ENCODE results near the gene ZNF207.
"Not testable (repeated sequence)": the region's sequence is repeated elsewhere in the genome, so short reads cannot be mapped to it uniquely, and the experiment has no call there.

The ZNF207 gene

DNA sequence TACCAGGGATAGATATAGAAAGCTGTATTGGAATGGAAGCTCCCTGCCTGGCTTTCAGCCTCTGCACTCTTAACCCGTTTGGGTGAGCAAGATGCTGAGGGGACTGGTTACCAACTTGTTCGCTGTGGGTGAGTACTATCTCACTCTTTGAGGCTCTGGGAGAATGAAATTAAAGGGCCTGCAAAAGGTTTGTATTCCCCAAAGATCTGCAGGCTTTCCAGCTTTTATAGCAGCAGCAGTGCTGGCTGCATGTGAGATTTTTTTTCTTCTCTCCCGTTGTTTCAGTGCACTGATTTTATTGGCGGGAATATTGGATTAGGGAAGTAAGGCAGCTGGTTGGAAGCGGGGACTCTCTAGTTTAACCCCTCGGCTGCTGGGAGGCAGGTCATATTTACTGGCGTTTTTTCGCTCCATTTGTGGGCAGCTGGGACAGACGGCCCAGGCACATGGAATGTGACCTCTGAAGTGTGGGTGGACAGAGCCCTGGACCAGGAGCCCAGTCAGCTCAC, 38.9 kb upstream of the ZNF207 start:
- DNase-seq (ENCODE audit: low read depth): no peak
- in situ Hi-C loops (cut with HindIII; ENCODE audit: low sequenced_read_pairs): no loop called here
- no peak overlapping the region for H3K4me3 ChIP-seq (ENCODE audit: low read depth, low read length)
- no peak for TF ChIP-seq CTCF (IDR thresholded peaks at IDR 0.05; ENCODE audit: low read depth, low read length, missing control alignments)

DNA sequence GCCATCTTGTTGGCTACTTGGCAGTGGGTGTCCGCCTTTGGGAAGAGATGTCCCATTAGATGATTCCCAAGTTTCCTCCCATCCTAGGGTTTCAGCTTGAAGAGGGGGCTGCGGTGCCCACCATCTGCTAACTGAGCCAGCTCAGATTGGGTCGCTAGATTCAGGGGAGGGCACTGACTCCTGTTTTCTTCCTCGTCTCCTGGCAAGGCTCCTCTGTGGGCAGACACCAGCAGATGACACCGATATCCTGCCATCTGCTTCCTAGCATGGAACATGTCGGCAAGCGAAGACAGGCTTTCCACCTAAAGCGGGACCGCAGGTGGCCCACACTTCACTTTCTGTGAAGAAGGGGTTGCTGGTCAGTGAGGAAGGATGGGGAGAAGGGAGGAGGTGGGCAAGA, 35.3 kb upstream of the ZNF207 start:
- in situ Hi-C loops (cut with HindIII; ENCODE audit: low sequenced_read_pairs): no loop called here
- DNase-seq (ENCODE audit: low read depth): no peak
- no peak overlapping the region for H3K4me3 ChIP-seq (ENCODE audit: low read depth, low read length)
- TF ChIP-seq CTCF (IDR thresholded peaks at IDR 0.05; ENCODE audit: low read depth, low read length, missing control alignments): no peak

DNA sequence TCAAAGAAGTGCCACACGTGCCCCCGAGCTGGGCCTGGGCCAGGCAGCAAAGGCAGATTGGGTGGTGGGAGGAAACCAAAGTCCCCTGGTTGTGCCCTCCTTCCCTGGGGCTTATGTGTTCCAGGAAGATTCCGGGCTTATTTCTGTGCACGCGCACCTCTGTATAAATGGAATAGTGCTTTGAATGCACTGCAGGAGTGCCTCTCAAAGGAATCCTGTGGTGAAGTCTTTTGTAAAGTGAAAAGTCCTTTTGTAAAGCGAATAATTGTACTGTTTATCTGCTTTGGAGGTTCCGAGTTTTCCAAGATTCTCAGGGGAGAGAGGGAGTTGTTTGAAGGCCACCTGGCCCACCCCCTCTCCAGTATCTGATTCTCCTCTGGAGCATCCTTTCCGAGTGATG, 34.8 kb upstream of the ZNF207 start:
- no peak for DNase-seq (ENCODE audit: low read depth)
- no peak overlapping the region for H3K4me3 ChIP-seq (ENCODE audit: low read depth, low read length)
- in situ Hi-C loops (cut with HindIII; ENCODE audit: low sequenced_read_pairs): no loop called here
- TF ChIP-seq CTCF (IDR thresholded peaks at IDR 0.05; ENCODE audit: low read depth, low read length, missing control alignments): no peak

DNA sequence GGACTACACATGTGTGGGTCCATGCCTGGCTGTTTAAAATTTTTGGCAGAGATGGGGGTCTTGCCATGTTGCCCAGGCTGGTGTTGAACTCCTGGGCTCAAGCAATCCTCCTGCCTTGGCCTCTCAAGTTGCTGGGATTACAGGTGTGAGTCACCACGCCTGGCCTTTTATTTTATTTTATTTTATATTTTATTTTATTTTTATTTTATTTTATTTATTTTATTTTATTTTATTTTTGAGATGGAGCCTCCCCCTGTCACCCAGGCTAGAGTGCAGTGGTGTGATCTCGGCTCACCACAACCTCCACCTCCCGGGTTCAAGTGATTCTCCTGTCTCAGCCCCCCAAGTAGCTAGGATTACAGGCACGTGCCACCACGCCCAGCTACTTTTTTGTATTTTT, 33.3 kb upstream of the ZNF207 start:
- in situ Hi-C loops (cut with HindIII; ENCODE audit: low sequenced_read_pairs); H3K4me3 ChIP-seq (ENCODE audit: low read depth, low read length); DNase-seq (ENCODE audit: low read depth): not testable (repeated sequence)

DNA sequence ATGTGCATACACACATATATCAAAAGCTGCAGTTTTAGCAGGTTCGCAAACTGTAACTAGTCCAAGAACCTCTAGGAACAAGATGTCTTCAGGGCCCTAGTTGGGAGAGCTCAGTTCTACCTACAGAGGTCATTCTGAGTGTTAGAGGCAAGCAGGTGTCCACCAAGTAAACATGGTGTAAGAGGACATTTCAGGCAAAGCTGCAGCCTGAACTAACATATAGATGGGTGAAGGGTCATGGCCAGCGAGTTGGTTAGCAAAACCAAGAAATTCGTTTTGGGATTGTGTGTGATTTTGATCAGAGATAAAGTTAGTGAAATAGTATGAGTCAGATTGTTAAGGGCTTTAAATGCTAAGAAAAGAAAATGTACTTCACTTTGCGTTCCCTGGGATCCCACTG, 32.6 kb upstream of the ZNF207 start:
- no peak overlapping the region for H3K4me3 ChIP-seq (ENCODE audit: low read depth, low read length)
- in situ Hi-C loops (cut with HindIII; ENCODE audit: low sequenced_read_pairs): no loop called here
- DNase-seq (ENCODE audit: low read depth): no peak
- TF ChIP-seq CTCF (IDR thresholded peaks at IDR 0.05; ENCODE audit: low read depth, low read length, missing control alignments): no peak

GRCh38 chr17:32318071-32318470, 31.9 kb upstream of the ZNF207 start:
- TF ChIP-seq CTCF (IDR thresholded peaks at IDR 0.05; ENCODE audit: low read depth, low read length, missing control alignments): no peak
- DNase-seq (ENCODE audit: low read depth): no peak
- in situ Hi-C loops (cut with HindIII; ENCODE audit: low sequenced_read_pairs): no loop called here
- H3K4me3 ChIP-seq (ENCODE audit: low read depth, low read length): no peak overlapping the region

DNA sequence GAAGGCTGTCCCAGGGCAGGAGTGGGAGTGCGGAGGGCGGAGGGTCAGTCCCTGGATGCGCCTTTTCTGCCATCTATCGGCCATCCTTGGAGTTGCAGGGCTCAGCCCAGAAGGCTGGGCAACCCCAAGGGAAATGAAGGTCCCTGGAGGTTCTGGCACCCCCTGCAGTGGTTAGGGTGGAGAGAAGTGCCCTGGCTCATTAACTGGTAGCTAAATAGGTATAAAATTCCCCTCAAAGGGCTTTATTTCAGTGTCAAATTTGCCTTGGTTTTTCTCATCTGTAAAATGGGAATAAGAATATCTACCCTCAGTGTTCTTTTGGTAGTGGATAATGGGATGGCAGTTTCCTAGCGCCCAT, 30.4 kb upstream of the ZNF207 start:
- in situ Hi-C loops (cut with HindIII; ENCODE audit: low sequenced_read_pairs): no loop called here
- peak; percentile 15 for DNase-seq (ENCODE audit: low read depth)
- peak; percentile 98 for TF ChIP-seq CTCF (IDR thresholded peaks at IDR 0.05; ENCODE audit: low read depth, low read length, missing control alignments)
- no peak overlapping the region for H3K4me3 ChIP-seq (ENCODE audit: low read depth, low read length)

DNA sequence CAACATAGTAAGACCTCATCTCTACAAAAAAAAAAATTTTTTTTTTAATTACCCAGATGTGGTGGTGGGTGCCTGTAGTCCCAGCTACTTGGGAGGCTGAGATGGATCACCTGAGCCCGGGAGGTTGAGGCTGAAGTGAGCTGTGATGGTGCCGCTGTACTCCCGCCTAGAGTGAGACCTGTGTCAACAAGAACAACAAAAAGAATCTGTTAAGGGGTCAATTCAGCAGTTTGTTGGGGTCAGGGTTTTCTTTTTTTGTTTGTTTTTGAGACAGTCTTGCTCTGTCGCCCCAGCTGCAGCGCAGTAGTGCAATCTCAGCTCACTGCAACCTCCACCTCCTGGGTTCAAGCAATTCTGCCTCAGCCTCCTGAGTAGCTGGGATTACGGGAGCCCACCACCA, 29.9 kb upstream of the ZNF207 start:
- not testable (repeated sequence) for DNase-seq (ENCODE audit: low read depth); H3K4me3 ChIP-seq (ENCODE audit: low read depth, low read length)
- in situ Hi-C loops (cut with HindIII; ENCODE audit: low sequenced_read_pairs): loop anchor here (5.0 kb wide), 1 partner anchor 98 kb away; no protein-coding TSS in a partner anchor

Measured in astrocyte of the cerebellum (primary cell).